ENCODE measurements around the gene DDOST.
"Not testable (repeated sequence)": the region's sequence is repeated elsewhere in the genome, so short reads cannot be mapped to it uniquely, and the experiment has no call there.

DDOST gene

GRCh38 chr1:20691872-20692271 is 30.7 kb upstream of the DDOST start:
- DNase-seq (ENCODE audit: low read depth in 2 of 2, low spot score in 1 of 2) = no peak

- no peak for DNase-seq (ENCODE audit: low read depth in 2 of 2, low spot score in 1 of 2)
Observed at GRCh38 chr1:20689645-20690056, 28.5 kb upstream of the DDOST start.

- no peak for DNase-seq (ENCODE audit: low read depth in 2 of 2, low spot score in 1 of 2)
Observed at GRCh38 chr1:20686883-20687725, 25.9 kb upstream of the DDOST start.

- DNase-seq (ENCODE audit: low read depth in 2 of 2, low spot score in 1 of 2) = no peak
Observed at GRCh38 chr1:20685741-20686140, 24.6 kb upstream of the DDOST start.

GRCh38 chr1:20685099-20685662 is 24.0 kb upstream of the DDOST start:
- no peak for DNase-seq (ENCODE audit: low read depth in 2 of 2, low spot score in 1 of 2)

- DNase-seq (ENCODE audit: low read depth in 2 of 2, low spot score in 1 of 2) = no peak
Observed at GRCh38 chr1:20684651-20685050, 23.5 kb upstream of the DDOST start.

GRCh38 chr1:20684050-20684620 is 23.0 kb upstream of the DDOST start:
- DNase-seq (ENCODE audit: low read depth in 2 of 2, low spot score in 1 of 2) = no peak

- DNase-seq (ENCODE audit: low read depth in 2 of 2, low spot score in 1 of 2) = no peak
Observed at GRCh38 chr1:20683614-20684013, 22.4 kb upstream of the DDOST start.

GRCh38 chr1:20682571-20683236 is 21.5 kb upstream of the DDOST start:
- DNase-seq (ENCODE audit: low read depth in 2 of 2, low spot score in 1 of 2) = no peak

GRCh38 chr1:20681999-20682398 is 20.8 kb upstream of the DDOST start:
- no peak for DNase-seq (ENCODE audit: low read depth in 2 of 2, low spot score in 1 of 2)

GRCh38 chr1:20680269-20680668 is 19.1 kb upstream of the DDOST start:
- DNase-seq (ENCODE audit: low read depth in 2 of 2, low spot score in 1 of 2) = no peak

GRCh38 chr1:20678599-20678998 is 17.4 kb upstream of the DDOST start:
- no peak for DNase-seq (ENCODE audit: low read depth in 2 of 2, low spot score in 1 of 2)

GRCh38 chr1:20673626-20674025 is 12.5 kb upstream of the DDOST start:
- DNase-seq (ENCODE audit: low read depth in 2 of 2, low spot score in 1 of 2) = not testable (repeated sequence)

- no peak for DNase-seq (ENCODE audit: low read depth in 2 of 2, low spot score in 1 of 2)
Observed at GRCh38 chr1:20672265-20672632, 11.1 kb upstream of the DDOST start.

- DNase-seq (ENCODE audit: low read depth in 2 of 2, low spot score in 1 of 2) = no peak
Observed at GRCh38 chr1:20670936-20671335, 9.8 kb upstream of the DDOST start.

- no peak for DNase-seq (ENCODE audit: low read depth in 2 of 2, low spot score in 1 of 2)
Observed at GRCh38 chr1:20668581-20668980, 7.4 kb upstream of the DDOST start.

GRCh38 chr1:20666804-20667203 is 5.6 kb upstream of the DDOST start:
- DNase-seq (ENCODE audit: low read depth in 2 of 2, low spot score in 1 of 2) = no peak

- DNase-seq (ENCODE audit: low read depth in 2 of 2, low spot score in 1 of 2) = no peak
Observed at GRCh38 chr1:20666146-20666545, 5.0 kb upstream of the DDOST start.

- DNase-seq (ENCODE audit: low read depth in 2 of 2, low spot score in 1 of 2) = no peak
Observed at GRCh38 chr1:20665726-20666125, 4.6 kb upstream of the DDOST start.

- no peak for DNase-seq (ENCODE audit: low read depth in 2 of 2, low spot score in 1 of 2)
Observed at GRCh38 chr1:20663969-20664715, 3.0 kb upstream of the DDOST start.

GRCh38 chr1:20663365-20663764 is 2.2 kb upstream of the DDOST start:
- no peak for DNase-seq (ENCODE audit: low read depth in 2 of 2, low spot score in 1 of 2)
